ENCODE data around the gene RPS15. TPM values are rescaled to one million over a fixed set of nuclear protein-coding genes. Genes with fewer than 3 reads are reported as not detected.

Gene RPS15
- total and polyA plus RNA-seq, 10 of the 15 experiments (the other 5 are each of a cell fraction or from before 2014, with no cell fraction given): 559 to 3,158 (median 1,413) TPM

- TF ChIP-seq, protein P1, sequence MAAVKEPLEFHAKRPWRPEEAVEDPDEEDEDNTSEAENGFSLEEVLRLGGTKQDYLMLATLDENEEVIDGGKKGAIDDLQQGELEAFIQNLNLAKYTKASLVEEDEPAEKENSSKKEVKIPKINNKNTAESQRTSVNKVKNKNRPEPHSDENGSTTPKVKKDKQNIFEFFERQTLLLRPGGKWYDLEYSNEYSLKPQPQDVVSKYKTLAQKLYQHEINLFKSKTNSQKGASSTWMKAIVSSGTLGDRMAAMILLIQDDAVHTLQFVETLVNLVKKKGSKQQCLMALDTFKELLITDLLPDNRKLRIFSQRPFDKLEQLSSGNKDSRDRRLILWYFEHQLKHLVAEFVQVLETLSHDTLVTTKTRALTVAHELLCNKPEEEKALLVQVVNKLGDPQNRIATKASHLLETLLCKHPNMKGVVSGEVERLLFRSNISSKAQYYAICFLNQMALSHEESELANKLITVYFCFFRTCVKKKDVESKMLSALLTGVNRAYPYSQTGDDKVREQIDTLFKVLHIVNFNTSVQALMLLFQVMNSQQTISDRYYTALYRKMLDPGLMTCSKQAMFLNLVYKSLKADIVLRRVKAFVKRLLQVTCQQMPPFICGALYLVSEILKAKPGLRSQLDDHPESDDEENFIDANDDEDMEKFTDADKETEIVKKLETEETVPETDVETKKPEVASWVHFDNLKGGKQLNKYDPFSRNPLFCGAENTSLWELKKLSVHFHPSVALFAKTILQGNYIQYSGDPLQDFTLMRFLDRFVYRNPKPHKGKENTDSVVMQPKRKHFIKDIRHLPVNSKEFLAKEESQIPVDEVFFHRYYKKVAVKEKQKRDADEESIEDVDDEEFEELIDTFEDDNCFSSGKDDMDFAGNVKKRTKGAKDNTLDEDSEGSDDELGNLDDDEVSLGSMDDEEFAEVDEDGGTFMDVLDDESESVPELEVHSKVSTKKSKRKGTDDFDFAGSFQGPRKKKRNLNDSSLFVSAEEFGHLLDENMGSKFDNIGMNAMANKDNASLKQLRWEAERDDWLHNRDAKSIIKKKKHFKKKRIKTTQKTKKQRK (IDR thresholded peaks at IDR 0.05; ENCODE audit: low read depth, low read length): 0 out of 2 replicates have a peak, but pooled peaks have one; percentile 30
- no peak for TF ChIP-seq BMI1 (IDR thresholded peaks at IDR 0.05; ENCODE audit: borderline replicate concordance)
- no peak for TF ChIP-seq FOS (IDR thresholded peaks at IDR 0.05; ENCODE audit: borderline replicate concordance, extremely low read depth, insufficient read length)
- TF ChIP-seq ZNF384 (IDR thresholded peaks at IDR 0.05; ENCODE audit: borderline replicate concordance, low read depth, low read length): 0 out of 2 replicates have a peak, but pooled peaks have one; percentile 32
- TF ChIP-seq ZBTB40 (IDR thresholded peaks at IDR 0.05; ENCODE audit: borderline replicate concordance): peak; percentile 83
- TF ChIP-seq EGR1 (IDR thresholded peaks at IDR 0.05; ENCODE audit: borderline replicate concordance in 1 of 2, low read depth in 2 of 2, low read length in 2 of 2): peak in 1 of 2 experiments; percentile 68; a peak in 2 of 3 replicates
- TF ChIP-seq SIX5 (IDR thresholded peaks at IDR 0.05; ENCODE audit: low read depth, low read length, severe bottlenecking): peak; percentile 24
- TF ChIP-seq IKZF1 (conservative IDR thresholded peaks at IDR 0.05): peak; percentile 84
- TF ChIP-seq, protein P2, sequence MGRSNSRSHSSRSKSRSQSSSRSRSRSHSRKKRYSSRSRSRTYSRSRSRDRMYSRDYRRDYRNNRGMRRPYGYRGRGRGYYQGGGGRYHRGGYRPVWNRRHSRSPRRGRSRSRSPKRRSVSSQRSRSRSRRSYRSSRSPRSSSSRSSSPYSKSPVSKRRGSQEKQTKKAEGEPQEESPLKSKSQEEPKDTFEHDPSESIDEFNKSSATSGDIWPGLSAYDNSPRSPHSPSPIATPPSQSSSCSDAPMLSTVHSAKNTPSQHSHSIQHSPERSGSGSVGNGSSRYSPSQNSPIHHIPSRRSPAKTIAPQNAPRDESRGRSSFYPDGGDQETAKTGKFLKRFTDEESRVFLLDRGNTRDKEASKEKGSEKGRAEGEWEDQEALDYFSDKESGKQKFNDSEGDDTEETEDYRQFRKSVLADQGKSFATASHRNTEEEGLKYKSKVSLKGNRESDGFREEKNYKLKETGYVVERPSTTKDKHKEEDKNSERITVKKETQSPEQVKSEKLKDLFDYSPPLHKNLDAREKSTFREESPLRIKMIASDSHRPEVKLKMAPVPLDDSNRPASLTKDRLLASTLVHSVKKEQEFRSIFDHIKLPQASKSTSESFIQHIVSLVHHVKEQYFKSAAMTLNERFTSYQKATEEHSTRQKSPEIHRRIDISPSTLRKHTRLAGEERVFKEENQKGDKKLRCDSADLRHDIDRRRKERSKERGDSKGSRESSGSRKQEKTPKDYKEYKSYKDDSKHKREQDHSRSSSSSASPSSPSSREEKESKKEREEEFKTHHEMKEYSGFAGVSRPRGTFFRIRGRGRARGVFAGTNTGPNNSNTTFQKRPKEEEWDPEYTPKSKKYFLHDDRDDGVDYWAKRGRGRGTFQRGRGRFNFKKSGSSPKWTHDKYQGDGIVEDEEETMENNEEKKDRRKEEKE (IDR thresholded peaks at IDR 0.05): 0 out of 2 replicates have a peak, but pooled peaks have one; percentile 16
- peak; percentile 76 for TF ChIP-seq KLF5 (IDR thresholded peaks at IDR 0.05; ENCODE audit: partially characterized antibody)
- TF ChIP-seq MYC (IDR thresholded peaks at IDR 0.05; ENCODE audit: insufficient read depth, insufficient read length, insufficient replicate concordance, low read length, severe bottlenecking): peak; percentile 98
- TF ChIP-seq DPF2 (IDR thresholded peaks at IDR 0.05): peak; percentile 65; the same call in 1 of the 2 replicates
Measured at GRCh38 chr19:1438035-1438932, at the start of gene RPS15 (continued).
